Loucy (cell line): ENCODE measurements around the gene GNB1.

Experiments
- H2AFZ ChIP-seq: fragments of 200-600 bp; sonication (generic); 2 replicates; pipeline ENCODE4 v1.6.0; 2016; ENCODE audit warnings: antibody characterized with exemption, mild to moderate bottlenecking, low read length, moderate library complexity
- H3F3A ChIP-seq: fragments of 200-600 bp; 2 replicates; pipeline ENCODE4 v1.6.0; 2016; ENCODE audit warnings: antibody characterized with exemption, low read depth, mild to moderate bottlenecking
- H3K27me3 ChIP-seq: fragments of 200-600 bp; sonication (generic); 2 replicates; pipeline ENCODE4 v1.6.1; 2014; ENCODE audit warnings: low read length, mild to moderate bottlenecking; ENCODE audit not compliant: insufficient read depth, poor library complexity, severe bottlenecking
- H3K36me3 ChIP-seq: fragments of 200-600 bp; sonication (generic); 2 replicates; pipeline ENCODE4 v1.6.1; 2016; ENCODE audit warnings: low read length; ENCODE audit not compliant: insufficient read depth
- H3K4me1 ChIP-seq: fragments of 200-600 bp; sonication (generic); 2 replicates; pipeline ENCODE4 v1.5.1; 2014; ENCODE audit warnings: low read length, mild to moderate bottlenecking; ENCODE audit not compliant: insufficient read depth, poor library complexity, severe bottlenecking
- H3K4me2 ChIP-seq: fragments of 200-600 bp; sonication (generic); 2 replicates; pipeline ENCODE4 v1.6.0; 2014; ENCODE audit warnings: antibody characterized with exemption, low read length, low read depth, mild to moderate bottlenecking; ENCODE audit not compliant: poor library complexity, severe bottlenecking
- H3K4me3 ChIP-seq: fragments of 200-600 bp; sonication (generic); 2 replicates; pipeline ENCODE4 v1.5.1; 2014; ENCODE audit warnings: low read length, mild to moderate bottlenecking, mixed read lengths; ENCODE audit not compliant: poor library complexity, severe bottlenecking
- H3K79me2 ChIP-seq: fragments of 200-600 bp; sonication (generic); 2 replicates; pipeline ENCODE4 v1.6.1; 2014; ENCODE audit warnings: low read length; ENCODE audit not compliant: insufficient read depth
- H3K9ac ChIP-seq: fragments of 200-600 bp; sonication (generic); 2 replicates; pipeline ENCODE4 v1.6.0; 2014; ENCODE audit warnings: mild to moderate bottlenecking, low read depth, low read length, moderate library complexity; ENCODE audit not compliant: poor library complexity, severe bottlenecking
- H3K9me2 ChIP-seq: fragments of 200-600 bp; sonication (generic); replicated peaks from 2 replicates; pipeline ENCODE4 v1.6.1; 2016; ENCODE audit warnings: low read depth, low read length, mixed read lengths
- H3K9me3 ChIP-seq: fragments of 200-600 bp; sonication (generic); 2 replicates; pipeline ENCODE4 v1.6.1; 2014; ENCODE audit warnings: mild to moderate bottlenecking, antibody characterized with exemption, low read length, low read depth; ENCODE audit not compliant: insufficient read depth
- H4K20me1 ChIP-seq: fragments of 200-600 bp; sonication (generic); 2 replicates; pipeline ENCODE4 v1.6.0; 2014; ENCODE audit warnings: antibody characterized with exemption, low read length, mild to moderate bottlenecking; ENCODE audit not compliant: insufficient read depth, poor library complexity, severe bottlenecking
- EZH2phosphoT487 ChIP-seq: fragments of 200-600 bp; IDR thresholded peaks from 2 replicates; pipeline ENCODE4 v1.6.1; 2018; ENCODE audit warnings: antibody characterized with exemption, mild to moderate bottlenecking, moderate library complexity, borderline replicate concordance
- TF ChIP-seq, protein P1 (sequence below): fragments of 200-600 bp; sonication (generic); conservative IDR thresholded peaks from 2 replicates; pipeline ENCODE4 v1.5.1; 2014; ENCODE audit warnings: mild to moderate bottlenecking, antibody characterized with exemption, low read length

Gene GNB1

GRCh38 chr1:1764876-1765470 is 125.9 kb downstream of the GNB1 start:
- peaks cover 31% of the 10 kb centered on the region; the same call in 1 of the 2 replicates for H3K79me2 ChIP-seq
- no peaks in the 10 kb centered on the region for H3K9me2 ChIP-seq
- H3F3A ChIP-seq, result no peaks in the 10 kb centered on the region
- TF ChIP-seq EZH2phosphoT487, result no peak
- TF ChIP-seq, protein P1, sequence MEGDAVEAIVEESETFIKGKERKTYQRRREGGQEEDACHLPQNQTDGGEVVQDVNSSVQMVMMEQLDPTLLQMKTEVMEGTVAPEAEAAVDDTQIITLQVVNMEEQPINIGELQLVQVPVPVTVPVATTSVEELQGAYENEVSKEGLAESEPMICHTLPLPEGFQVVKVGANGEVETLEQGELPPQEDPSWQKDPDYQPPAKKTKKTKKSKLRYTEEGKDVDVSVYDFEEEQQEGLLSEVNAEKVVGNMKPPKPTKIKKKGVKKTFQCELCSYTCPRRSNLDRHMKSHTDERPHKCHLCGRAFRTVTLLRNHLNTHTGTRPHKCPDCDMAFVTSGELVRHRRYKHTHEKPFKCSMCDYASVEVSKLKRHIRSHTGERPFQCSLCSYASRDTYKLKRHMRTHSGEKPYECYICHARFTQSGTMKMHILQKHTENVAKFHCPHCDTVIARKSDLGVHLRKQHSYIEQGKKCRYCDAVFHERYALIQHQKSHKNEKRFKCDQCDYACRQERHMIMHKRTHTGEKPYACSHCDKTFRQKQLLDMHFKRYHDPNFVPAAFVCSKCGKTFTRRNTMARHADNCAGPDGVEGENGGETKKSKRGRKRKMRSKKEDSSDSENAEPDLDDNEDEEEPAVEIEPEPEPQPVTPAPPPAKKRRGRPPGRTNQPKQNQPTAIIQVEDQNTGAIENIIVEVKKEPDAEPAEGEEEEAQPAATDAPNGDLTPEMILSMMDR, result no peak
- H3K9me3 ChIP-seq, result no peaks in the 10 kb centered on the region
- H4K20me1 ChIP-seq, result no peaks in the 10 kb centered on the region
- H3K9ac ChIP-seq, result no peak overlapping the region
- no peaks in the 10 kb centered on the region for H3K4me1 ChIP-seq
- H3K36me3 ChIP-seq, result peaks cover 31% of the 10 kb centered on the region; the same call in 1 of the 2 replicates
- no peak overlapping the region for H2AFZ ChIP-seq
- no peak overlapping the region for H3K4me2 ChIP-seq
- H3K27me3 ChIP-seq, result no peaks in the 10 kb centered on the region
- H3K4me3 ChIP-seq, result no peak overlapping the region

GRCh38 chr1:1763657-1764621 is 126.9 kb downstream of the GNB1 start:
- H4K20me1 ChIP-seq, result no peaks in the 10 kb centered on the region
- H3K4me3 ChIP-seq, result no peak overlapping the region
- no peaks in the 10 kb centered on the region for H3F3A ChIP-seq
- H3K9me2 ChIP-seq, result no peaks in the 10 kb centered on the region
- H3K9ac ChIP-seq, result no peak overlapping the region
- peaks cover 39% of the 10 kb centered on the region; the same call in 1 of the 2 replicates for H3K36me3 ChIP-seq
- H3K27me3 ChIP-seq, result no peaks in the 10 kb centered on the region
- no peak overlapping the region for H2AFZ ChIP-seq
- H3K9me3 ChIP-seq, result no peaks in the 10 kb centered on the region
- TF ChIP-seq EZH2phosphoT487, result no peak
- TF ChIP-seq, protein P1, result no peak
- no peak overlapping the region for H3K4me2 ChIP-seq
- H3K79me2 ChIP-seq, result peaks cover 23% of the 10 kb centered on the region; the same call in 1 of the 2 replicates
- H3K4me1 ChIP-seq, result no peaks in the 10 kb centered on the region

DNA sequence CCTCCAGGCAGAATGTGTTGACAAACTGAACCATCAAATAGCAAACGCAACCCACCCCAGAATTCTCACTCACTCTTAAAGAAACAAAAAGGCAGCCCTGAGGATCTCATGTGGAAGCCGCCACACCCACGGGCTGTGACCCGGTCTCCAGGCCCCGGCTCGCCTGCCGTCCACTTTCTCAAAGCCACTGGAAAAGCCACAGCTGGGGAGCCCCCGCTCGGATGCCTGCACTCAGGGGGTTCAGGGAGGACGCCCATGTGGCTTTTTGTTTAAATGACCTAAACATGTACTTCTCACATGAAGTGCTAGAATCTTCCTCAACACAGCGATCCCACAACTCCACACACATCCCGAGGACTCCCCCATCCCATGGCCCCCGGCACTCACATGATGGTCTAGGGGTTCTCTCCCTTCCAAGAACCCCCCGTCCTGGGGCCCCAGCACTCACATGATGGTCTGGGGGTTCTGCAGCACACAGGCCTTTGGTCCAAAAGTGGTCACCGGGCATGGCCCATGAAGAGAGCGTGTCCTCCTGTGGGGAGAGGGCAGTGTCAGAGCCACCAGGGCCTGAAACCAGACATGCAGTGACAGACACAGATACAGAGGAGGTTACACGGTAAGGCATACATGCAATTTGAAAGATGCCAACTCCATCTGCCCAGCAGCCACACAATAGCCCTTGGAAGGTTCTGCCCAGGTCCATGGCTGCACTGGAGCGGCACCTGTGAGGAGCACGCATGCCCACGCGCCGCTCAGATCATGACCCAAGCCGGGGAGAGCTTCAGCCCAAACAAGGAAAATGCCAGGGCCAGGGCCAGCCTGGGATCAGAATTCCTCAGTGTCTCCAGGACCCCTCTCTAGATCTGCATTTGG is 129.1 kb downstream of the GNB1 start:
- Histone ChIP-seq H3K27me3 (no peaks in the 10 kb centered on the region), H3K79me2 (peaks cover 5% of the 10 kb centered on the region; the same call in 1 of the 2 replicates), H3K4me3 (no peak overlapping the region), H3K9ac (no peak overlapping the region), H3K9me2 (no peaks in the 10 kb centered on the region), H4K20me1 (no peaks in the 10 kb centered on the region), H3K36me3 (peaks cover 40% of the 10 kb centered on the region; the same call in 1 of the 2 replicates), H3K4me1 (no peaks in the 10 kb centered on the region), H3K4me2 (no peak overlapping the region), H3K9me3 (no peaks in the 10 kb centered on the region), H2AFZ (no peak overlapping the region), H3F3A (no peaks in the 10 kb centered on the region)
- TF ChIP-seq EZH2phosphoT487, result no peak
- TF ChIP-seq, protein P1, result no peak
